SH-SY5Y (cell line): ENCODE results near the gene CROCC.

Source experiments
- GATA2 ChIP-seq: IDR thresholded peaks from 2 replicates; pipeline ENCODE4 v1.6.1; 2011; ENCODE audit warnings: mild to moderate bottlenecking, low read depth, low read length
- GATA3 ChIP-seq: IDR thresholded peaks from 2 replicates; pipeline ENCODE4 v1.6.1; 2011; ENCODE audit warnings: low read depth, mild to moderate bottlenecking, low read length, moderate library complexity

DNA sequence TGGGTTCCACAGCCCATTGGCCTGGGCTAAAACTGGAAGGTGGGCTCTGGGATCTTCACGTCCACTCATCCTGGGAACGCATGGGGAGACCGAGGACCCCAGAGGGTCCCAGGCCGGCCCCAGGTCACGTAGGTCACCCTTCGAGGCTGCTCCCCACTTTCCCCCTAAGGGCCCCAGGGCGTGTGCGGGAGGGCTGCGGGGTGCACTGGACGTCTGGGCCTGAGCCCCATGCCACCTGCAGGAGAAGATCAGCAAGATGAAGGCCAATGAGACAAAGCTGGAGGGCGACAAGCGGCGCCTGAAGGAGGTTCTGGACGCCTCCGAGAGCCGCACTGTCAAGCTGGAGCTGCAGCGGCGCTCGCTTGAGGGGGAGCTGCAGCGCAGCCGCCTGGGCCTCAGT, 46.2 kb downstream of the CROCC start:
- no peak for TF ChIP-seq GATA2
- no peak for TF ChIP-seq GATA3
